H1 (cell line): ENCODE data around the gene CFDP1.

ENCODE experiments used
- ATF3 ChIP-seq: IDR thresholded peaks from 2 replicates; pipeline ENCODE4 v1.6.1; 2011; ENCODE audit warnings: low read depth, mild to moderate bottlenecking, low read length; ENCODE audit not compliant: insufficient read depth
- CHD1 ChIP-seq: IDR thresholded peaks from 2 replicates; pipeline ENCODE4 v1.6.1; 2012; ENCODE audit warnings: low read depth, low read length, improper control_type of control experiment
- CHD2 ChIP-seq: IDR thresholded peaks from 2 replicates; pipeline ENCODE4 v1.6.1; 2012; ENCODE audit warnings: low read length, improper control_type of control experiment
- CTCF ChIP-seq, 3 experiments: IDR thresholded peaks; 1 replicate in 2 of 3; 2 replicates in 1 of 3; pipeline versions ENCODE4 v1.5.1 to v1.6.1; 2011; ENCODE audit warnings: low read length in 3 of 3, mild to moderate bottlenecking in 3 of 3, inconsistent platforms in 2 of 3, low read depth in 1 of 3, moderate library complexity in 1 of 3; ENCODE audit not compliant: insufficient read depth in 1 of 3; ENCODE audit errors: control extremely low read depth in 1 of 3
- EP300 ChIP-seq, 2 experiments: IDR thresholded peaks; 1 replicate in 1 of 2; 2 replicates in 1 of 2; pipeline ENCODE4 v1.6.1; 2011 to 2012; ENCODE audit warnings: low read depth in 2 of 2, low read length in 2 of 2, mild to moderate bottlenecking in 2 of 2, borderline replicate concordance in 1 of 2, inconsistent platforms in 1 of 2, moderate library complexity in 1 of 2
- EZH2 ChIP-seq: fragments of 200-600 bp; sonication (generic); IDR thresholded peaks from 2 replicates; pipeline ENCODE4 v1.7.1; 2012; ENCODE audit warnings: low read depth, mild to moderate bottlenecking, moderate library complexity, low read length, inconsistent platforms; ENCODE audit not compliant: severe bottlenecking
- JUN ChIP-seq: IDR thresholded peaks from 2 replicates; pipeline ENCODE4 v1.6.1; 2011; ENCODE audit warnings: low read depth, mild to moderate bottlenecking, improper control_type of control experiment, low read length
- KDM4A ChIP-seq: IDR thresholded peaks from one replicate; pipeline ENCODE4 v1.7.1; 2012; ENCODE audit warnings: low read depth, mild to moderate bottlenecking, moderate library complexity, low read length, inconsistent platforms; ENCODE audit not compliant: severe bottlenecking
- KDM5A ChIP-seq: fragments of 200-600 bp; IDR thresholded peaks from 2 replicates; pipeline ENCODE4 v1.7.1; 2012; ENCODE audit warnings: mild to moderate bottlenecking, low read length, inconsistent platforms, mixed read lengths
- POLR2AphosphoS5 ChIP-seq: IDR thresholded peaks from 2 replicates; pipeline ENCODE4 v1.6.1; 2011; ENCODE audit warnings: low read depth, low read length
- RAD21 ChIP-seq, 2 experiments: IDR thresholded peaks in 1 of 2; conservative IDR thresholded peaks in 1 of 2; 2 replicates each; pipeline ENCODE4 v1.6.1; 2011; ENCODE audit warnings: low read depth in 2 of 2, low read length in 2 of 2, improper control_type of control experiment in 1 of 2, inconsistent platforms in 1 of 2, mild to moderate bottlenecking in 1 of 2, moderate library complexity in 1 of 2
- SP2 ChIP-seq: IDR thresholded peaks from 2 replicates; pipeline ENCODE4 v1.6.1; 2012; ENCODE audit warnings: mild to moderate bottlenecking, low read length, inconsistent platforms
- TCF12 ChIP-seq: IDR thresholded peaks from 2 replicates; pipeline ENCODE4 v1.6.1; 2011; ENCODE audit warnings: low read depth, mild to moderate bottlenecking, low read length
- ZNF274 ChIP-seq: IDR thresholded peaks from 2 replicates; pipeline ENCODE4 v1.7.0; 2012; ENCODE audit warnings: low read length, borderline replicate concordance; ENCODE audit errors: extremely low read depth

- no peak for TF ChIP-seq EZH2
- no peak for TF ChIP-seq RAD21 (IDR thresholded peaks at IDR 0.05 in 1 of 2, conservative IDR thresholded peaks at IDR 0.05 in 1 of 2; ENCODE audit: low read depth in 2 of 2, low read length in 2 of 2)
- TF ChIP-seq KDM4A = no peak
- TF ChIP-seq CTCF (IDR thresholded peaks at IDR 0.05; ENCODE audit: control extremely low read depth in 1 of 3, insufficient read depth in 1 of 3, low read depth in 1 of 3, low read length in 3 of 3) = no peak
- no peak for TF ChIP-seq KDM5A
- TF ChIP-seq JUN = no peak
- no peak for TF ChIP-seq ZNF274
- TF ChIP-seq ATF3 = no peak
- TF ChIP-seq TCF12 = no peak
- TF ChIP-seq EP300 (IDR thresholded peaks at IDR 0.05; ENCODE audit: borderline replicate concordance in 1 of 2, low read depth in 2 of 2, low read length in 2 of 2) = no peak
- no peak for TF ChIP-seq SP2
- no peak for TF ChIP-seq CHD1
- no peak for TF ChIP-seq POLR2AphosphoS5
- TF ChIP-seq CHD2 = no peak
Observed at GRCh38 chr16:75289189-75289588, 144.1 kb downstream of the CFDP1 start.
